ENCODE data around the gene RALGAPB.

GRCh38 chr20:38609815-38610214 is 137.2 kb downstream of the RALGAPB start:
- TF ChIP-seq GATA2 (IDR thresholded peaks at IDR 0.05; ENCODE audit: low read depth, low read length), result no peak
- no peak for TF ChIP-seq GATA3 (IDR thresholded peaks at IDR 0.05; ENCODE audit: low read depth, low read length)
